PC-9 (cell line): Measurements from ENCODE around the gene UBE2R2. TPM values are rescaled to one million over a fixed set of nuclear protein-coding genes. Genes with fewer than 3 reads are reported as not detected.

Source experiments
- BruUV-seq: library from RNA; stranded (reverse); fragments of 400-500 nt; replicated peaks from 2 replicates; lab custom pipeline; 2021; lab: Mats Ljungman, UMichigan
- CTCF ChIA-PET: fragments of 300-600 bp; sonication (Branson Sonifier 250); formaldehyde crosslinking; loops from one replicate; lab custom pipeline; 2022; ENCODE audit warnings: antibody characterized with exemption; lab: Charles Lee
- POLR2A ChIA-PET: fragments of 300-600 bp; sonication (Branson Sonifier 250); formaldehyde crosslinking; loops from one replicate; lab custom pipeline; 2022; ENCODE audit warnings: antibody characterized with exemption; ENCODE audit not compliant: unreplicated experiment; lab: Charles Lee
- DNase-seq, 2 experiments: peaks; one replicate each; pipeline versions ENCODE4 v3.0.0 to v3.0.0-alpha.2; 2015 to 2022; ENCODE audit warnings: mixed read lengths in 1 of 2
- H2AFZ ChIP-seq: fragments of 200-600 bp; sonication (generic); 2 replicates; pipeline ENCODE4 v1.8.1; 2017; ENCODE audit warnings: antibody characterized with exemption
- H3F3A ChIP-seq: fragments of 200-600 bp; sonication (generic); 2 replicates; pipeline ENCODE4 v1.8.1; 2017; ENCODE audit warnings: antibody characterized with exemption, mild to moderate bottlenecking, low read depth; ENCODE audit not compliant: insufficient read depth
- H3K27ac ChIP-seq: fragments of 200-600 bp; sonication (generic); 2 replicates; pipeline ENCODE4 v1.6.1; 2016; ENCODE audit warnings: mixed run types
- H3K27me3 ChIP-seq: fragments of 200-600 bp; sonication (generic); 2 replicates; pipeline ENCODE4 v1.6.1; 2016; ENCODE audit warnings: low read depth, mixed run types; ENCODE audit not compliant: insufficient read depth
- H3K36me3 ChIP-seq: fragments of 200-600 bp; sonication (generic); 2 replicates; pipeline ENCODE4 v1.6.1; 2016; ENCODE audit warnings: low read depth, mixed run types
- H3K4me1 ChIP-seq: fragments of 200-600 bp; sonication (generic); replicated peaks from 2 replicates; pipeline ENCODE4 v1.6.1; 2016; ENCODE audit warnings: mixed run types; ENCODE audit not compliant: insufficient read depth
- H3K4me2 ChIP-seq: fragments of 200-600 bp; sonication (generic); 2 replicates; pipeline ENCODE4 v1.6.1; 2017; ENCODE audit warnings: mixed run types
- H3K4me3 ChIP-seq: fragments of 200-600 bp; sonication (generic); 2 replicates; pipeline ENCODE4 v1.6.1; 2016; ENCODE audit warnings: mixed run types
- H3K79me2 ChIP-seq: fragments of 200-600 bp; sonication (generic); 2 replicates; pipeline ENCODE4 v1.6.1; 2017; ENCODE audit warnings: low read depth, mixed run types
- H3K9me2 ChIP-seq: fragments of 200-600 bp; sonication (generic); 2 replicates; pipeline ENCODE4 v1.8.1; 2017; ENCODE audit warnings: mild to moderate bottlenecking; ENCODE audit not compliant: insufficient read depth
- H3K9me3 ChIP-seq: fragments of 200-600 bp; sonication (generic); 2 replicates; pipeline ENCODE4 v1.8.1; 2016; ENCODE audit warnings: low read depth; ENCODE audit not compliant: insufficient read depth
- H4K20me1 ChIP-seq: fragments of 200-600 bp; sonication (generic); 2 replicates; pipeline ENCODE4 v1.8.1; 2017; ENCODE audit not compliant: insufficient read depth
- CTCF ChIP-seq: fragments of 200-600 bp; sonication (generic); conservative IDR thresholded peaks from 2 replicates; pipeline ENCODE4 v1.6.1; 2017; ENCODE audit warnings: mixed run types, antibody characterized with exemption, mild to moderate bottlenecking, moderate library complexity
- EZH2 ChIP-seq: fragments of 200-600 bp; sonication (generic); IDR thresholded peaks from 2 replicates; pipeline ENCODE4 v1.8.0; 2017; ENCODE audit warnings: antibody characterized with exemption, low read depth
- intact Hi-C: fragments of 100-400 bp; cut with micrococcal nuclease; formaldehyde crosslinking; loops from one replicate; pipeline ENCODE4 v1.10.0; 2022; ENCODE audit not compliant: unreplicated experiment
- total RNA-seq: library from RNA; stranded (reverse); gene quantifications from 2 replicates; pipeline ENCODE4 v1.2.3, GENCODE V29; 2021

Gene UBE2R2
- total RNA-seq, 1 experiment from 2014 or later, result 38.9 TPM

- Histone ChIP-seq H3K9me2 (no peaks in the 10 kb centered on the region), H2AFZ (no peak overlapping the region), H3K4me3 (no peak overlapping the region), H3K79me2 (no peaks in the 10 kb centered on the region), H3K4me1 (no peaks in the 10 kb centered on the region), H3K27ac (no peak overlapping the region), H4K20me1 (no peaks in the 10 kb centered on the region), H3K9me3 (no peaks in the 10 kb centered on the region), H3F3A (no peaks in the 10 kb centered on the region), H3K4me2 (no peak overlapping the region), H3K27me3 (no peaks in the 10 kb centered on the region), H3K36me3 (no peaks in the 10 kb centered on the region; the same call in 1 of the 2 replicates)
- TF ChIP-seq CTCF, result peak; percentile 47
- no peak for TF ChIP-seq EZH2
- CTCF ChIA-PET, result no interaction called here
- POLR2A ChIA-PET, result interaction anchor here (0.6 kb wide), 2 partner anchors 10 to 329 kb away, joined by 3 to 8 read pairs; no protein-coding TSS in a partner anchor
- no TSS peak for BruUV-seq
- intact Hi-C loops, result loop anchor here (10.0 kb wide), 1 partner anchor 450 kb away; the partner anchor contains the start of gene MYORG
- DNase-seq, result no peak
These were observed 108.2 kb downstream of the UBE2R2 start for GRCh38 chr9:33924978-33925797.

GRCh38 chr9:33926746-33927485 lies 110.0 kb downstream of the UBE2R2 start:
- no peaks in the 10 kb centered on the region for H3K4me1 ChIP-seq
- no peak for DNase-seq
- no peaks in the 10 kb centered on the region for H3K27me3 ChIP-seq
- H3K36me3 ChIP-seq, result no peaks in the 10 kb centered on the region; the same call in 1 of the 2 replicates
- no peaks in the 10 kb centered on the region for H3F3A ChIP-seq
- no peaks in the 10 kb centered on the region for H4K20me1 ChIP-seq
- no peak overlapping the region for H2AFZ ChIP-seq
- ChIA-PET POLR2A (no interaction called here), CTCF (no interaction called here)
- no TSS peak for BruUV-seq
- TF ChIP-seq CTCF (no peak), EZH2 (no peak)
- intact Hi-C loops, result loop anchor here (10.0 kb wide), 1 partner anchor 448 kb away; the partner anchor contains the start of gene MYORG
- no peak overlapping the region for H3K4me2 ChIP-seq
- H3K79me2 ChIP-seq, result no peaks in the 10 kb centered on the region
- no peaks in the 10 kb centered on the region for H3K9me3 ChIP-seq
- no peak overlapping the region for H3K4me3 ChIP-seq
- no peaks in the 10 kb centered on the region for H3K9me2 ChIP-seq
- H3K27ac ChIP-seq, result no peak overlapping the region

- no TSS peak for BruUV-seq
- Histone ChIP-seq H4K20me1 (no peaks in the 10 kb centered on the region), H3K27ac (no peak overlapping the region), H3K27me3 (no peaks in the 10 kb centered on the region), H3K9me3 (no peaks in the 10 kb centered on the region), H3K79me2 (no peaks in the 10 kb centered on the region), H3K36me3 (no peaks in the 10 kb centered on the region; the same call in 1 of the 2 replicates), H3K9me2 (no peaks in the 10 kb centered on the region), H3K4me2 (no peak overlapping the region), H3F3A (no peaks in the 10 kb centered on the region), H2AFZ (no peak overlapping the region), H3K4me3 (no peak overlapping the region), H3K4me1 (no peaks in the 10 kb centered on the region)
- intact Hi-C loops, result loop anchor here (10.0 kb wide), 1 partner anchor 447 kb away; the partner anchor contains the start of gene MYORG
- ChIA-PET CTCF (no interaction called here), POLR2A (no interaction called here)
- no peak for TF ChIP-seq CTCF
- no peak for TF ChIP-seq EZH2
- no peak for DNase-seq
These were observed 110.7 kb downstream of the UBE2R2 start for GRCh38 chr9:33927694-33928093.
